Anterior cingulate cortex (tissue), 58 donors: ENCODE data around the gene CACNA1I.
A peak's percentile ranks its signal among the peaks of the same experiment; 100 is the strongest.

Experiments used
- DNase-seq, 58 donors: peaks; one replicate each; lab custom pipeline; 2025; lab: John Stamatoyannopoulos, UW

The CACNA1I gene

DNA sequence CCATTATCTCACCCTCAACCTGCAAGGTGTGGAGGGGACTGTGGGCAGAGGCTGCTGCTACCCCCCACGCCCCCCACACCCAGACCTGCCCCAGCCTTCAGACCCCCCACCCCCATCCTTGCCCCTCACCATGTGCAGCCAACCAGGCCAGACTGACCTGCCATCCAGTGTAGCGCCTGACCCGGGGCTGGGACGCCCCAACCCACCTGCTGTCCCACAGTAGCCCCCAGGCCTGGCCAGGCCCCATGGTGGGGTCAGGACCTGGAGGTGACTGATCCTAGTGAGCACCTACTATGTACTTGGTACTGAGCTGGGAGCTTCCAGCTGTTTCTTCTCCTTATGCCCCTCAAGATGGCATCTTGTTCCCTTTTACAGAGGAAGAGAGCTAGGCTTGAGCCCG, 113.1 kb downstream of the CACNA1I start:
- DNase-seq: no peak

DNA sequence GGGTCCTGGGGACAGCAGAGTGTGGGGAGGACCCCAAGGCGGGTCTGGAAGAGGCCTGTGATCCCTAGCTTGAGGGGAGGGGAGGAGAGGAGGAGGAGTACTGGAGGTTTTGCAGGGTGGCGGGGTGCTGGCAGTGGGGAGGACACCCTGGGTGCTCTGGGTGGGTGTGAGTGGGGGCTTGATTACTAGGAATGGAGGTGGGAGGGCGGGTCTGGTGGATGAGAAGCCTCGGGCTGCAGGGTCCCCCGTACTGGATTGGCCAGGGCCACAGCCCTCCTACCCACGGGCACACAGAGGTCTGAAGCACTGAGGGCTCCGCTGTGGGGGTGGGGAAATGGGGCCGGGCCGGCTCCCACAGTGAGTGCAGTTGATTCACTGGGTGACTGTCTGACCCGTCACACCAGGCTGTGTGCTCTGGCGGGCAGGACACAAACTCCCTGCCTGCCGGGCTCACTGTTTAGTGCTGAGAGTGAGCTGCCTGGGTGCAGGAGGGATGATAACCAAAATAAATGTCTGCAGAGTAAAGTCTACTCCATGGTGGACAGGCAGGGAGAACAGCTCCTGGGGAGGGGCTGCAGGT, 114.2 kb downstream of the CACNA1I start:
- no peak for DNase-seq

DNA sequence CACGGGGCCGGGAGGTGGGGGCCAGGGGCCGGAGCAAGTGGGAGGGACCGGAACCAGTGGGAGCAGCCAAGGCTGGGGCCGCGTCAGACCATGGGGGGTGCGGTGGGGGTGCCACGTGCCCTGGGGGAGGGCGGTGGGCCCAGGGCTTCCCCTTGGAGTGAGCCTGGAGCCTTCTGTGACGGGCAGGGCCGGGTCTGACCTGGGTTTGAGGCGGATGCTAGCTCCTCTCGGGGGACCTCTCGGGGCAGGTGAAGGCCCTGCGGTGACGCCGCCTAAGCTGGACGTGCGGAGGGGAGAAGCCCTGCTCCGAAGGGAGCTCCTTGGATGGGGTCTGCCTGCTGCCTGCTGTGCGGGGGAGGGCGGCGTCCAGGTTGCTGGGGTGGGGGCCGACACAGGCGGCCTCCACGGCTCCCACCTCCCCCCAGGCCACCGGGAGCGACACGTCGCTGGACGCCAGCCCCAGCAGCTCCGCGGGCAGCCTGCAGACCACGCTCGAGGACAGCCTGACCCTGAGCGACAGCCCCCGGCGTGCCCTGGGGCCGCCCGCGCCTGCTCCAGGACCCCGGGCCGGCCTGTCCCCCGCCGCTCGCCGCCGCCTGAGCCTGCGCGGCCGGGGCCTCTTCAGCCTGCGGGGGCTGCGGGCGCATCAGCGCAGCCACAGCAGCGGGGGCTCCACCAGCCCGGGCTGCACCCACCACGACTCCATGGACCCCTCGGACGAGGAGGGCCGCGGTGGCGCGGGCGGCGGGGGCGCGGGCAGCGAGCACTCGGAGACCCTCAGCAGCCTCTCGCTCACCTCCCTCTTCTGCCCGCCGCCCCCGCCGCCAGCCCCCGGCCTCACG, 115.0 kb downstream of the CACNA1I start:
- no peak for DNase-seq

DNA sequence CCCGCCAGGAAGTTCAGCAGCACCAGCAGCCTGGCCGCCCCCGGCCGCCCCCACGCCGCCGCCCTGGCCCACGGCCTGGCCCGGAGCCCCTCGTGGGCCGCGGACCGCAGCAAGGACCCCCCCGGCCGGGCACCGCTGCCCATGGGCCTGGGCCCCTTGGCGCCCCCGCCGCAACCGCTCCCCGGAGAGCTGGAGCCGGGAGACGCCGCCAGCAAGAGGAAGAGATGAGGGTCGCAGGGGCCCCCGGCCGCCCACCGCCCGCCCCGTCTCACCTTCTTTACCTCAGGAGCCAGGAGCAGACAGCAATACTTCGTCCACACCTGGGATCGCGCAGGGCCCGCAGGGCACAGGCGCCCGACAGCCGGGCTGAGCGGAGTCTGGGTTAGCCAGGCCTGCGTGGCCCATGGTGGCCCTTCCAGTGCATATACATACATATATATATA, 115.6 kb downstream of the CACNA1I start:
- DNase-seq: no peak

DNA sequence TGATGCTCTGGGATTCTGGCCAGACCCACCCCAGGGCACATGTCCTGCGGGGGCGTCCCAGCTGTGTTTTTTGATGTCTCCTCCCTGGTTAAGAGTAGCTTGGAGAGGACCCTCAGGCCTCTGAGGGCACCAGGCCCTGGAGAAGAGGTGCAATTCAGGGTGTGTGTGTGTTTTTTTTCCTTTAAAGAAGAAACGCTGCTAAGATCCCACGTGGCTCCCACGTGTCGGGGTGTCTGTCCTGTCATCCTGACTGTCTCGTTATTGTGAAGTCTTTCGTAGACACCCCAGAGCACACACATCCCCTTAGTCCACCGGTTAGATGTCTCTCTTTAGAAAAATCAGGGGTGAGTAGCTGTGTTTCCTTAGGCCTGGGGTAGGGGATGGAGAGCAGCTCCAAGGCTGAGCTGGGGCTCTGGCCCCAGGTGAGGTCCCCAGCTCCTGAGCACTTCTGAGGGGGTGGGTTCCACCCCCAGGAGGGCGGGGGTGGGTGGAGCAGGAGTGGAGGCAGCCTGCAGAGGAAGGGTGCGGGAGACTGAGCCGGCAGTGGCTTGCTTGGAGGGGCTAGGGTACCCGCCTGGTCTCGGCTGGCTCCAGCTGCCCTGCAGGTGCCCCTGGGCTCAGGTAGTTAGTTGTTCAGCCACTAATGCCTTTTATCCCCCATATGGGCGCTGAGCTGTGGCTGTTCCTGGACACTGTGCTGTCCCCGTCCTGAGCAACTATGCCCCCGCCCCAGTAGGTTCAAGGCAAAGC, 116.4 kb downstream of the CACNA1I start:
- DNase-seq: no peak

DNA sequence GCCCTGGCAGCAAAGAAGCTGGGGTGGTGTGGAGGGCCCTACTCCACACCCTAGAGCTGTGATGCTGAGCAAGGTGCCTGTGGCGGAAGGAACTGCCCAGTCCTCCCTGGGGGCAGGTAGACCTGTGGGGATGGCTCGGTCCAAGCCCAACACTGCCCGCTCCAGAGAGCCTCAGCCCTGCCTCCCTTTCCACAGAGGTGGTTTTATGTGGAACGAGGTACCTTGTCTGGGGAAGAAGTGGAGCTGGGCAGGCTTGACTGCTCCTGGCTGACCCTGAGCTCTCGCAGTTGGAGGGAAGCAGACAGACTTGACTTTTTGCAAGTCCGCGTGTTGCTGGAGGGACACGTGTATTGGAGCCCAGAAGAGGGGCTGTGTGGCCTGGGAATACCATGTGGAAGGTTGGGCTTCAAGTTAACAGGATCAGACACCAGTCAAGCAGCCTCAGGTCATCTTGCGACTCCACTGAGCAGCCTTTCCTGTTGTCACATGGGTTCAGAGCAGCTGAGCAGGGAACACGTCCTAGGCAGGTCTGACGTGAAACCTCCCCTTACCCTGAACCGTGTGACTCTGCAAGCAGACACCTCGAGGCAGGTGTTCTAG, 117.7 kb downstream of the CACNA1I start:
- no peak for DNase-seq

DNA sequence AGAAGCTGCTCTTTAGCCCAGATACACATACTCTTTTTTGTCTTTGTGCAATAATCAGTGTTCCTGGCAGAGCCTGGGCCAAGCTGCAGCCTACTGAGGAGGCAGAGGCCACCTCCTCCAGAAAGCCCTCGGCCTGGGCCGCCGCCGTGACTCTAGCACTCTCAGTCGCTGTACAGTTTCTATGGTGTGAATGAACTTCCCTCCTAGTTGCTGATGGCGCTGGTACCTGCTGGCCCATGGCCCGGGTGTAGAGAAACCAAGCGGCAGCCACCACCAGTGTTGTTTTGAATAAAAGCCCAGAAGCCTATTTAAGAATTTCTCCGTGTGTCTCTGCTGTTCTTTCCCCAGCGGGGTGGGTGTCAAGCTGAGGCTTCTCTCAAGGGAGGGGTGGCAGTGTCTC, 118.9 kb downstream of the CACNA1I start:
- peak in 23 of 58 donors; percentile 6 to 57 (median 23) for DNase-seq

DNA sequence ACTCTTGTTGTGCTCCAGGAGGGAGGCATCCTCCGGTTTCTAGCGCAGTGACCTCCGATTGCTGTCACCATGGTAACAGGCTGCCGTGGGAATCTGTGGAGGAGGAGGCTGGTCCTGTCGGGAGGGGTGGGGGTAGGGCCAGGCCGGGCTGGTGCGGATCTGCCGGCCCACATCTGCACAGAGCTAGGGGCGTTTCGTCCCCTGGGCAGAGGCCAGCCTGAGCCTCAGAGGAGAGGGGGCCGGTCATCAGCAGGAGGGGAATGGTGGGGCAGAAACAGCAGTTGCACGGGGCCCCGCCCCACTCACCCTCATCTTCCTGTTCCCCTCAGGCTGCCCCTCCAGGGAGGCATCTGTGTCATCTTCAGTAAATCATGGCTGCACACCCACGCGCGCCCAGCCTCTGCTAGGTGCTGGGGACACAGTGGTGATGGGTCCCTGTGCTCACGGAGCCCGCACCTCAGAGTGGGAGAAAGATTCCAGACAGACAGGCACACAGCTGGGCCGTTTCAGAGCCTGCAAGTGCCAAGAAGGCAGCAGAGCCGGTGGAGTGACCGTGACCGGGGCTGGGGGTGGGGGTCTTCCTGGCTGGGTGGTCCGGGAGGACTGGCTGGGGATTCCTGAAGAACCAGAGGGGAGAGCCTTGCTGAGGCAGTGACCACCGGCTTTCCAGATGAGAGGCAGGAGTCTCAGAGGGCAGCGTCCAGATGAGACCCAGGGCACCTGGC, 120.5 kb downstream of the CACNA1I start:
- DNase-seq: peak in 38 of 58 donors; percentile 5 to 73 (median 34)

DNA sequence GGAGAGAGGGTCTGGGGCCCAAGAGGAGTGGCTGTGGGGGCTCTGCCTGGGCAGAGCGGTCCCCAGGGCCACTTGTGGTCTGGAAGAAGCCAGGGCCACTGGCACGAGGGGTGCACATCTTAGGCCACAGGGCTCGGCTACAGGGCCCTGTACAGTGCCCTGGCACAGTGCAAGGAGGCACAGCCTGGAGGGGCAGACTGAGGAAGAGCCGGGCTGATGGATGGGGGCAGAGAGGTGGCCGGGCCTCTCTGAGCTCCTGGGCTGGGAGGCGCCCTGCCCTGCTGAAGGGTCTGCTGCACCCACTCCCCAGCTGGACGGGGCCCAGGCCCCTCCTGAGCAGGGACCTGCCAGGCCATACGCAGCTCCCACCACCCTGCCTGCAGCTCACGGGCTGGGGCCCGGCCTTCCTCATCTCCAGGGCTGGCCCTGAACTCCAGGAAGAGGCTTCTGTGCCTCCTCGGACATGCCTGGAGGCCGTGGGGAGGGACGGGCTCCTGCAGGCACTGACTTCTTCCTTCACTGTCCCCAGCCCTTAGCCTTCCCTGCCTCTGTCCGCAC, 123.5 kb downstream of the CACNA1I start:
- DNase-seq: no peak

DNA sequence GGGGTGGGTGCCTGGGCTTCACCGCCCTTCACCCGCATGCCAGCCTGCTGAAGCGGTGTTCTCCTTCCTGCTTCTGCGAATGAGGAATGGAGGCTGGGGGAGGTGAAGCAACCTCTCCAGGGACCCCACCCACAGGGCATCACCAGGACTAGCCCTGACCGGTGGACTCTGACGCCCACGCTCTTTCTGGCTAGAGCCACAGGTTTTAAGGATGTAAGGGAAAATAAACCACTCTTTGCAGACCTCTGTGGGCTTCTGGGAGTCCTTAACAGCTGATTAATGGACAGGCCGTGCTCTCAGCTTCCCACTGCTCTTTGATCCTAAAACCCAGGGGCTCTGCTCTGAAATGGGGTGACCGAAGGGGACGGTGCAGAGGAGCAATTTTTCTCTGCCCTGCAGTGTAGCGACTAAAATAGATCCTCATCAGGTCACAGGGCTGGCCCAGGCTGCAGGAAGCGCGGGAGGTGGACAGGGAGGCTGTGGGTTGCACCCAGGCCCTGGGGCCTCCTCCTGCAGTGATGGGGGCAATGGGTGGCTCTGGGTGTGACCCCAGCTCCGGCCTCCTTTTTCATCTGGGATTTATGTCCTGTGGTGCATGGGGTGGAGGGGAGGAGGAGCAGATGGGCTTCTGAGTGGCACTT, 127.4 kb downstream of the CACNA1I start:
- DNase-seq: no peak

DNA sequence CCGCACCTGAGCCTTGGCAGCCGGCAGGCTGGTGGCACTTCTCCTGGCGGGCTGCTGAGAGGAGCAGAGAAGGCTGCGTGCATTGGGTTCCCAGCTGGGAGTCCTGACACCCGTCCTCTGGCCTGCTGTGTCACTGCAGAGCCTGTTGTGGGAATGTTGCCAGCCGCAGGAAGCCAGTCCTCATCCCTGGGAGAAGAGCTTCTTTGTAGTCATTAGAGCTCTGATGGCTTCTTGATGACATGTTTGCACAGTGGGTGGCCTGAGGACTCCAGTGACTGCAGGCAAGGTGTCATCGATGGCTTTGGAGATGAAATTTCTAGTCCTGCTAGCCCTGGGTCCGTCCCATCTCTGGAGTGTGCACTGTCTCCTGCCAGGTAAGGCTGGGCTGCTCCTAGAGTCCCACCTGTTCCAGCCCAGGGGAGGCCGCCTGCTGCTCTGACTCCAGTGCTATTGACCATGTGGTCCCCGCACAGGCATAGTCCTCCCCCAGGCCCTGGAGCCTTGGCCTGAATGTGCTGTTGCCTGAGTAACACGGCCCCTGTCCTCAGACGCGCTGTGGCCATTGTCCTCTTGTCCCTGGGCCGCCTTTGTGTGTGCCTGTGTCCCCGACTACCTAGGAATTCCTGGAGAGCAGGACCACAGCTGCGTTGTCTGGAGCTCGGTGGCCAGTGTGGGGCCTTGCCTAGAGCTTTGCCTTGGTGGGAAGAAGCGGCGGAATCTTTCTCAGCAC, 129.2 kb downstream of the CACNA1I start:
- peak in 26 of 58 donors; percentile 5 to 50 (median 24) for DNase-seq

DNA sequence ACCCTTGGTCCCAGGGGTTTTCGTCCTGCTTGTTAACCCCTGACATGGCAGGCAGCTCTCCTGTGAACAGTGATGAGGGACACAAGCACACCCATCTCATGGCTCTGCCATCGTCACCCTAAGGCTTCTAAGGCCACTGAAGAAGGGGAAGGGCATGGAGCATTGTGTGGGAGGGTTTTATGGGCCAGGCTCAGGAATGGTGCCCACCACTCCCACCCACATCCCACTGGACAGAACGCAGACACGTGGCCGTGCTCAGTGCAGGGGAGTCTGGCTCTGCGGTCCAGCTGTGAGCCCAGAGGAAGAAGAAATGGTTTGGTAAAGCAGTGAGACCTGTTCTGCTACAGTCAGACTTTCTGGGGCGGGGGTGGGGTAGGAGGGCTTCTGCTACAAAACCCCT, 130.0 kb downstream of the CACNA1I start:
- no peak for DNase-seq

DNA sequence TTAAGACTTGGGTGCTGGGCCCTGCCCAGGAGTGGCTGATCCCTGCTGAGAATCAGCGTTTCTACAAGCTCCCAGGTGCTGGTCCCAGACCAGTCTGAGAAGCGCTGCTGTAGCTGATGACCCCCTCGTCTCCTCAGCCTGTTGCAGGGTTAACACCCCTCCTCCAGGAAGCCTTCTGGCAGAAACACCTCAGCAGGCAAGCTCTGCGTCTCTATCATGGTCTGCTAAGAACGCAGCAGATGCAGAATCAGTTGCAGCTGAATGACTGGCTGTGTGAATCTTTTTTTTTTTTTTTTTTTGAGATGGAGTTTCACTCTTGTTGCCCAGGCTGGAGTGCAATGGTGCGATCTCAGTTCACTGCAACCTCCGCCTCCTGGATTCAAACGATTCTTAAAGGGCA, 132.5 kb downstream of the CACNA1I start:
- DNase-seq: no peak

DNA sequence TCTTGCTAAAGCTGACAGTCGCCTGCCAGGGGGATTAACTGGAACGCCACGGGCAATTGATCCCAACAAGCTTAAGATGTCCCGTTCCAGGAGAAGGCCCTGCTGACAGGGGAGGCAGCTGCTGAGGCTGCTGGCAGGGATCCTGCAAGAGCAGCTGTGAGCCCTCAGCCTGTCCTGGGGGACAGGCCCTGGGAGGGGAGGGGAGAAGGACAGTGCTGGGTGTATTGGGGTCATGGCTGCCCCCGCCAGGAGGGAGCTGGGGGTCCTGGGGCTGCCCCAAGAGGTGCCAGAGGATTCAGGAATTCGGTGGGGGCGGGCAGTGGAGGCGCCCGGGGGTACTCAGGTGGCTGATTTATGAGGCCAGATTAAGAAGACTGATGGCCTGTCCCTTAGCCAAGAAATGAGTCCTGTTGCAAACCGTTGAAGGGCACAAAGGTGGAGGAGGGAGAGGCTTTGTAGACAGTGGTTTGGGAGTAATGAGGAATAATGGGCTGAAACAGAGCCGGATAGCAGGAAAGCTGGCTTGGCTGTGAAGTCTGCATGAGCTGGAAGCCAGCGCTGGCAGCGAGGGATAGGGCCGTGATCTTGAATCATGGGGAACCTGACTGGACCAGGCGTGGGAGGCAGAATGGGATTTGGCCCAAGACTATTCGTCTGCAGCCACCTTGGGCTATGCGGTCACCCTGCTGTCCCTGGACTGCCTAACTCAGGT, 133.5 kb downstream of the CACNA1I start:
- DNase-seq: peak in 1 of 58 donors; percentile 29

DNA sequence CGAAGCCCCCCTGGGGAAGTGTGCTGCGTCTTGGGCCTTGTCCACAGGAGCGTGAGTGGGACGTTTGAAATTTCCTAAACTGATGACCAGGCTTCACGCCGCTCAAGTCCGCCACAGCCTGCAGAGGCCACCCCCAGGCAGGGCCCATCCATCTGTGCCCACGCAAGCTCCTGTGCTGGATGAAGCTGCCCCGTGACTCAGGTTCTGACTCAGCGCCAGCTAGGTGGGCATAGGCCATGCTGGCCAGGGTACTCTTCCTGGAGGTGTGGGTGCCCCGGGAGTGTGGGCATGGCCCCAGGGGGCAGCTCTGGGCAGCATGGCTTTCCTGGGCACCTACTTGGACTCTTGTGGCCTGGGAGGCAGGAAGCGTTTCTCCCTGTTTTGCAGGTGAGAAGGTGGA, 134.8 kb downstream of the CACNA1I start:
- DNase-seq: no peak

DNA sequence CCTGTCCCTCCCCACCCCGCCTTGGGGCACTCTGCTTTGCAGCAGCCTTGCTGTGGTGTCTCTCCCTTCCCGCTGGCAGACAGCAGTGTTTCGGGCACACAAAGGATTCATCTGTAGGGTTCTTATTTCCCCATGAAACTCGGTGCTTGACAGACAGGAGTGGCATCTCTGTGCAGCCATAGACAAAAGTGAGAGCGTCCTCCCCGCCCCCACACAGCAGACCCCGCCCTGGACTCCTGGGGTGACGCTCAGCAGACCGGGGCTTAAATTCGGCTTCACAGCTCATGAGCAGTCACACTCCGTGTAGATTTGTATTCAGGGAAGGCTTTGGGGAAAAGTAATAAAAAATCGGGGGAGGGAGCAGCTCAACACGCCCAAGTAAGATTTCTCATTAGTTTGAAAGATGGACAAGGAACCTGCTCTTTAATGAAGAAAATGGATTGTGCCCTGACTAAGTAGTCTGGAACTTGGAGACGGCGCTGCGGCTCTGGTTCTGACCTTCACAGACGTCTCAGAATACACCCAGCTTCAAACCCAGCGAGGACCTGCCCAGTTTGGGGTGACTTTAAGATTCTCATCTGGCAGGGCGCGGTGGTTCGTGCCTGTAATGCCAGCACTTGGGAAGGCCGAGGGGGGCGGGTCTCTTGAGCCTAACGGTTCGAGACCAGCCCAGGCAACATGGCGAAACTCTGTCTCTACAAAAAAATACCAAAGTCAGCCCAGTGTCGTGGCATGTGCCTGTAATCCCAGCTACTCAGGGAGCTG, 136.0 kb downstream of the CACNA1I start:
- DNase-seq: no peak

DNA sequence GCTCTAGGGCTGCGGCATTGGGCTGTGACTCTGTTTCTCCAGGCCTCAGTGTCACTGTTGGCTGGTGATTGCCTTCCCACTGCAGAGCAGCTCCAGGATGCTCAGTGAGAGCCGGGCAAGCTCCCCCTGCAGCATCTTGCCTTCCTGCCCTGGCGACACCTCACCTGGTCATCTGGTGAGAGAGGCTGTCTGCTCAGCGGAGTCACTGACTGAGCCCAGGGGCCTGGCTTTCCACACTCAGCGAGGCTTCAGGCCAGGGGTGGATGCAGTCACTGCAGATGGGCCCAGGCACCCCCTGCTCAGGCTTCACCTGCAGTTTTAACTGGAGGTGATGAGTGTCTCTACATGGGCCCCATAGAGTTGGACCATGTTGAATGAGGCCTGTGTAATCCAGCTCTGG, 136.8 kb downstream of the CACNA1I start:
- no peak for DNase-seq
